K562 (cell line): ENCODE measurements around the gene NLGN4Y. TPM values are rescaled to one million over a fixed set of nuclear protein-coding genes. Genes with fewer than 3 reads are reported as not detected.

Experiments used
- COPS2 ChIP-seq: fragments of 450-650 bp; conservative IDR thresholded peaks from 2 replicates; pipeline ENCODE4 v1.6.1; 2016; ENCODE audit warnings: mild to moderate bottlenecking, moderate library complexity
- CXXC5 ChIP-seq: fragments of 250-450 bp; sonication (Bioruptor Pico); IDR thresholded peaks from 2 replicates; pipeline ENCODE4 v1.8.0; 2022; ENCODE audit warnings: inconsistent platforms, mild to moderate bottlenecking, moderate library complexity
- FOXK2 ChIP-seq, 2 experiments: fragments of 450-650 bp; IDR thresholded peaks in 1 of 2; conservative IDR thresholded peaks in 1 of 2; 2 replicates each; pipeline ENCODE4 v1.6.1; 2016; ENCODE audit warnings: low read depth in 2 of 2, mild to moderate bottlenecking in 1 of 2
- GATA2 ChIP-seq: sonication (generic); formaldehyde crosslinking; IDR thresholded peaks from 2 replicates; pipeline ENCODE4 v1.4.0; 2020; ENCODE audit warnings: mild to moderate bottlenecking, missing genetic modification reagents
- HNRNPH1 ChIP-seq: fragments of 200-400 bp; formaldehyde crosslinking; optimal IDR thresholded peaks from 2 replicates; pipeline ENCODE3; 2017; ENCODE audit warnings: low read depth, mild to moderate bottlenecking, low read length, moderate library complexity
- MXI1 ChIP-seq: IDR thresholded peaks from 2 replicates; pipeline ENCODE4 v1.6.1; 2011; ENCODE audit warnings: low read depth, mild to moderate bottlenecking, improper control_type of control experiment, low read length
- MYNN ChIP-seq, 2 experiments: sonication (generic); formaldehyde crosslinking in 1 of 2; IDR thresholded peaks; 2 replicates each; pipeline versions ENCODE4 v1.5.0 to v1.6.1; 2016 to 2020; ENCODE audit warnings: antibody characterized with exemption in 1 of 2, missing genetic modification reagents in 1 of 2
- NR2C1 ChIP-seq, 2 experiments: fragments of 450-650 bp; IDR thresholded peaks; 2 replicates each; pipeline ENCODE4 v1.6.1; 2017; ENCODE audit warnings: mild to moderate bottlenecking in 2 of 2, antibody characterized with exemption in 1 of 2, inconsistent platforms in 1 of 2, missing compliant biosample characterization in 1 of 2, missing genetic modification characterization in 1 of 2
- PPARD ChIP-seq: fragments of 250-450 bp; sonication (Bioruptor Pico); IDR thresholded peaks from 2 replicates; pipeline ENCODE4 v1.8.0; 2022; ENCODE audit warnings: inconsistent platforms, mild to moderate bottlenecking, moderate library complexity
- PREB ChIP-seq: sonication (generic); formaldehyde crosslinking; IDR thresholded peaks from 2 replicates; pipeline ENCODE4 v1.8.1; 2023; ENCODE audit warnings: mild to moderate bottlenecking, missing genetic modification reagents
- RAD21 ChIP-seq, 2 experiments: fragments of 250-450 bp in 1 of 2; fragments of 450-650 bp in 1 of 2; sonication (Bioruptor Pico) in 1 of 2; formaldehyde crosslinking in 1 of 2; IDR thresholded peaks in 1 of 2; conservative IDR thresholded peaks in 1 of 2; 2 replicates each; pipeline versions ENCODE4 v1.4.0 to v1.8.0; 2020 to 2022; ENCODE audit warnings: mild to moderate bottlenecking in 2 of 2, moderate library complexity in 1 of 2
- ZNF134 ChIP-seq: fragments of 250-450 bp; sonication (Bioruptor Pico); conservative IDR thresholded peaks from 2 replicates; pipeline ENCODE4 v1.4.0; 2020
- ZNF507 ChIP-seq: conservative IDR thresholded peaks from 2 replicates; pipeline ENCODE4 v1.6.1; 2017; ENCODE audit warnings: missing genetic modification characterization, missing compliant biosample characterization
- polyA plus RNA-seq, 8 experiments: library from polyadenylated mRNA; depleted of rRNA in 4 of 8; stranded (reverse) in 5 of 8; unstranded in 3 of 8; fragments of >200 nt; fragmentation: Nextera tagmentation in 2 of 8; fragmentation: Illumina TruSeq in 1 of 8; extraction: Ambion mirVana in 2 of 8; extraction: Trizol in 1 of 8; gene quantifications; 2 replicates each; pipeline versions ENCODE4 v1.2.1 to v1.2.3, GENCODE V29; 2011 to 2014; ENCODE audit warnings: inconsistent platforms in 1 of 8, missing spikeins in 1 of 8
- total RNA-seq, 7 experiments: library from RNA; depleted of rRNA in 6 of 7; stranded (reverse); fragments of >200 nt in 6 of 7; fragmentation: Illumina TruSeq in 2 of 7; extraction: Trizol in 2 of 7; gene quantifications; 2 replicates each; pipeline versions ENCODE4 v1.2.1 to v1.2.3, GENCODE V29; 2011 to 2021; ENCODE audit warnings: low replicate concordance in 1 of 7

Gene NLGN4Y
- total and polyA plus RNA-seq, 9 of the 15 experiments (the other 6 are each of a cell fraction or from before 2014, with no cell fraction given) = not detected

DNA sequence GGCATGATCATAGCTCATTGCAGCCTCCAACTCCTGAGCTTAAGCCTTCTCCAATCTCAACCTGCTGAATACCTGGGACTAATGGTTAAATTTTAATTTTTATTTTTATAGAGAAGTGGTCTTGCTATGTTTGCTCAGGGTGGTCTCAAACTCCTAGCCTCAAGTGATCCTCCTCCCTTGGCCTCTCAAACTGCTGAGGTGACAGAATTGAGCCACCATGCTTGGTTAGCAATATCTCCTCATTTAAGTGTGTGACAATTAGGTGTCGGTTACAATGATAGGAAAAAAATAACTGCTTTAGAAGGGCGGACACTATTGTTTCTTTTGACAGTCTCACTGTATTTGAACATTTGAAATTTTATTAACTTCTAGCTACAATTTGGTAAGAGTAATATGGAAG, 300.3 kb downstream of the NLGN4Y start (continued):
- TF ChIP-seq ZNF507 (no peak), NR2C1 (IDR thresholded peaks at IDR 0.05) (no peak), NR2C1 (tag; IDR thresholded peaks at IDR 0.05) (no peak), MYNN (IDR thresholded peaks at IDR 0.05) (no peak), MYNN (CRISPR knock-in tag; IDR thresholded peaks at IDR 0.05) (no peak), PREB (CRISPR knock-in tag) (no peak), ZNF134 (CRISPR knock-in tag) (no peak), PPARD (no peak), RAD21 (CRISPR knock-in tag; conservative IDR thresholded peaks at IDR 0.05 in 1 of 2, IDR thresholded peaks at IDR 0.05 in 1 of 2) (no peak), COPS2 (no peak), HNRNPH1 (no peak), FOXK2 (conservative IDR thresholded peaks at IDR 0.05 in 1 of 2, IDR thresholded peaks at IDR 0.05 in 1 of 2; ENCODE audit: low read depth in 2 of 2) (no peak), CXXC5 (no peak), GATA2 (CRISPR knock-in tag) (no peak), MXI1 (no peak)
